Hematopoietic multipotent progenitor cell treated with erythropoietin and hydrocortisone succinate and interleukin-3 and kit ligand, for 8 days (in vitro differentiated cells): Measurements from ENCODE around the gene UBXN1.

Source experiments
- DNase-seq: peaks from one replicate; pipeline ENCODE4 v3.0.0-alpha.2; 2015

Gene UBXN1

GRCh38 chr11:62678770-62679696 lies at the start of gene UBXN1:
UBXN1 (minus strand) TSS chr11:62679073; CDS start chr11:62678923, 150 bp downstream.
- peak; percentile 91 for DNase-seq

GRCh38 chr11:62728171-62728988 lies 49.5 kb upstream of the UBXN1 start, which contains the start of gene TTC9C:
TTC9C (plus strand) TSS chr11:62728486; CDS start chr11:62728849, 363 bp downstream.
- peak; percentile 90 for DNase-seq

GRCh38 chr11:62727872-62728170 lies 48.9 kb upstream of the UBXN1 start:
- peak; percentile 99 for DNase-seq

- peak; percentile 99 for DNase-seq
These were observed 48.4 kb upstream of the UBXN1 start, which contains the start of gene HNRNPUL2 for GRCh38 chr11:62727165-62727871. HNRNPUL2 (minus strand) TSS chr11:62727457; CDS start chr11:62727156, 301 bp downstream.

- DNase-seq, result peak; percentile 58
These were observed 48.0 kb upstream of the UBXN1 start for GRCh38 chr11:62726915-62727164.

GRCh38 chr11:62726156-62726914 lies 47.5 kb upstream of the UBXN1 start:
- DNase-seq, result no peak

- DNase-seq, result no peak
These were observed 46.8 kb upstream of the UBXN1 start for GRCh38 chr11:62725646-62726045.

GRCh38 chr11:62724171-62724570 lies 45.3 kb upstream of the UBXN1 start:
- no peak for DNase-seq

- peak; percentile 36 for DNase-seq
These were observed 43.1 kb upstream of the UBXN1 start for GRCh38 chr11:62721994-62722393.

- no peak for DNase-seq
These were observed 40.6 kb upstream of the UBXN1 start for GRCh38 chr11:62719302-62719978.

- DNase-seq, result no peak
These were observed 37.9 kb upstream of the UBXN1 start for GRCh38 chr11:62716816-62717215.

- DNase-seq, result no peak
These were observed 37.3 kb upstream of the UBXN1 start for GRCh38 chr11:62716206-62716605.

GRCh38 chr11:62715150-62716130 lies 36.6 kb upstream of the UBXN1 start:
- no peak for DNase-seq

GRCh38 chr11:62713343-62713742 lies 34.5 kb upstream of the UBXN1 start:
- DNase-seq, result no peak

- no peak for DNase-seq
These were observed 34.0 kb upstream of the UBXN1 start for GRCh38 chr11:62712861-62713260.

- no peak for DNase-seq
These were observed 33.5 kb upstream of the UBXN1 start for GRCh38 chr11:62712276-62712812.

- DNase-seq, result peak; percentile 49
These were observed 31.1 kb upstream of the UBXN1 start for GRCh38 chr11:62710001-62710345.

- peak; percentile 99 for DNase-seq
These were observed 30.6 kb upstream of the UBXN1 start for GRCh38 chr11:62709247-62710000.

GRCh38 chr11:62708793-62709192 lies 29.9 kb upstream of the UBXN1 start:
- peak; percentile 59 for DNase-seq

- peak; percentile 82 for DNase-seq
These were observed 29.5 kb upstream of the UBXN1 start for GRCh38 chr11:62708392-62708791.
